HepG2 (cell line): ENCODE measurements around the gene YPEL3. TPM values are rescaled to one million over a fixed set of nuclear protein-coding genes. Genes with fewer than 3 reads are reported as not detected.

Experiments
- ZNF317 ChIP-seq: sonication (generic); formaldehyde crosslinking; IDR thresholded peaks from 2 replicates; pipeline ENCODE4 v1.5.0; 2020; ENCODE audit warnings: mild to moderate bottlenecking, missing genetic modification reagents
- polyA plus RNA-seq, 8 experiments: library from polyadenylated mRNA; depleted of rRNA in 3 of 8; stranded (reverse) in 7 of 8; unstranded in 1 of 8; fragments of >200 nt; fragmentation: Illumina TruSeq in 4 of 8; extraction: Trizol in 4 of 8; gene quantifications; 2 replicates each; pipeline versions ENCODE4 v1.2.1 to v1.2.3, GENCODE V29; 2011 to 2016; ENCODE audit warnings: low read depth in 4 of 8, missing spikeins in 1 of 8, mixed read lengths in 1 of 8; ENCODE audit not compliant: insufficient read depth in 1 of 8
- total RNA-seq, 5 experiments: library from RNA; depleted of rRNA; stranded (reverse); fragments of >200 nt; fragmentation: Illumina TruSeq; extraction: Trizol; gene quantifications; 2 replicates each; pipeline ENCODE4 v1.2.3, GENCODE V29; 2016; ENCODE audit warnings: low read depth in 1 of 5
- TF ChIP-seq, protein P1 (sequence below): sonication (generic); formaldehyde crosslinking; IDR thresholded peaks from 2 replicates; pipeline ENCODE4 v1.4.0; 2020; ENCODE audit warnings: mild to moderate bottlenecking, missing genetic modification reagents
- TF ChIP-seq, protein P2 (sequence below): sonication (generic); formaldehyde crosslinking; IDR thresholded peaks from 2 replicates; pipeline ENCODE4 v1.4.0; 2020; ENCODE audit warnings: missing genetic modification reagents
- TF ChIP-seq, protein P3 (sequence below): sonication (generic); formaldehyde crosslinking; IDR thresholded peaks from 2 replicates; pipeline ENCODE4 v1.9.0; 2022; ENCODE audit warnings: missing genetic modification reagents, mild to moderate bottlenecking, borderline replicate concordance

The YPEL3 gene
- total and polyA plus RNA-seq, 2 of the 13 experiments (the other 11 are each of a cell fraction or from before 2014, with no cell fraction given), result 5.4 to 47.0 TPM

DNA sequence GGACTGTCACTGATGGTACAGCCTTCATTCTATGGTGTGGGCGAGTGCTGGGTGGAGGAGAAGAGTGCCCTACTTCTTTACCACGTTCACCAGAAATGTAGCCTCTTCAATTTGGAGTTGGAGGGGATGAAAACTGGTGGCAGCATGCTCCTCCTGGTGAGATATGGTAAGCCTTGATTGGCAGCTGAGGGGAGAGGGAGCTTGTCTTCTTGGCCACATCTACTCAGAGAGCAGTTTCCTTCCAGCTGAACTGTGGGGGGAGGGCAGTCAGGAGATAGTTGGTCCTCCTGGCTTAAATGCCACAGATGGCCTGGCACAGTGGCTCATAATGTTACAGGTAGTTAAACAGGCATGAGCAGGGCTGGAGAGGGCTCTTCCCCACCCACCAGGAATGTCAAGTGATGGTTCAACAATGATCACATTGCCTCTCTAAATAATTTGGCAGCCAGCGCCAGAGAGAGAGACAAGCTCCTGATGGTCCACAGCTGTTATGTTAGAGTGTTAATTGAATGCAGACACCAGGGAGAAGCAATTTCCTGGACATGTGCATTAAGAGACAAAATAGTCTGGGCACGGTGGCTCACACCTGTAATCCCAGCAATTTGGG is 36.0 kb upstream of the YPEL3 start (continued):
- TF ChIP-seq, protein P1, sequence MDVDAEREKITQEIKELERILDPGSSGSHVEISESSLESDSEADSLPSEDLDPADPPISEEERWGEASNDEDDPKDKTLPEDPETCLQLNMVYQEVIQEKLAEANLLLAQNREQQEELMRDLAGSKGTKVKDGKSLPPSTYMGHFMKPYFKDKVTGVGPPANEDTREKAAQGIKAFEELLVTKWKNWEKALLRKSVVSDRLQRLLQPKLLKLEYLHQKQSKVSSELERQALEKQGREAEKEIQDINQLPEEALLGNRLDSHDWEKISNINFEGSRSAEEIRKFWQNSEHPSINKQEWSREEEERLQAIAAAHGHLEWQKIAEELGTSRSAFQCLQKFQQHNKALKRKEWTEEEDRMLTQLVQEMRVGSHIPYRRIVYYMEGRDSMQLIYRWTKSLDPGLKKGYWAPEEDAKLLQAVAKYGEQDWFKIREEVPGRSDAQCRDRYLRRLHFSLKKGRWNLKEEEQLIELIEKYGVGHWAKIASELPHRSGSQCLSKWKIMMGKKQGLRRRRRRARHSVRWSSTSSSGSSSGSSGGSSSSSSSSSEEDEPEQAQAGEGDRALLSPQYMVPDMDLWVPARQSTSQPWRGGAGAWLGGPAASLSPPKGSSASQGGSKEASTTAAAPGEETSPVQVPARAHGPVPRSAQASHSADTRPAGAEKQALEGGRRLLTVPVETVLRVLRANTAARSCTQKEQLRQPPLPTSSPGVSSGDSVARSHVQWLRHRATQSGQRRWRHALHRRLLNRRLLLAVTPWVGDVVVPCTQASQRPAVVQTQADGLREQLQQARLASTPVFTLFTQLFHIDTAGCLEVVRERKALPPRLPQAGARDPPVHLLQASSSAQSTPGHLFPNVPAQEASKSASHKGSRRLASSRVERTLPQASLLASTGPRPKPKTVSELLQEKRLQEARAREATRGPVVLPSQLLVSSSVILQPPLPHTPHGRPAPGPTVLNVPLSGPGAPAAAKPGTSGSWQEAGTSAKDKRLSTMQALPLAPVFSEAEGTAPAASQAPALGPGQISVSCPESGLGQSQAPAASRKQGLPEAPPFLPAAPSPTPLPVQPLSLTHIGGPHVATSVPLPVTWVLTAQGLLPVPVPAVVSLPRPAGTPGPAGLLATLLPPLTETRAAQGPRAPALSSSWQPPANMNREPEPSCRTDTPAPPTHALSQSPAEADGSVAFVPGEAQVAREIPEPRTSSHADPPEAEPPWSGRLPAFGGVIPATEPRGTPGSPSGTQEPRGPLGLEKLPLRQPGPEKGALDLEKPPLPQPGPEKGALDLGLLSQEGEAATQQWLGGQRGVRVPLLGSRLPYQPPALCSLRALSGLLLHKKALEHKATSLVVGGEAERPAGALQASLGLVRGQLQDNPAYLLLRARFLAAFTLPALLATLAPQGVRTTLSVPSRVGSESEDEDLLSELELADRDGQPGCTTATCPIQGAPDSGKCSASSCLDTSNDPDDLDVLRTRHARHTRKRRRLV (CRISPR knock-in tag), result no peak
- TF ChIP-seq ZNF317 (CRISPR knock-in tag), result 0 out of 2 replicates have a peak, but pooled peaks have one; percentile 22
- TF ChIP-seq, protein P2, sequence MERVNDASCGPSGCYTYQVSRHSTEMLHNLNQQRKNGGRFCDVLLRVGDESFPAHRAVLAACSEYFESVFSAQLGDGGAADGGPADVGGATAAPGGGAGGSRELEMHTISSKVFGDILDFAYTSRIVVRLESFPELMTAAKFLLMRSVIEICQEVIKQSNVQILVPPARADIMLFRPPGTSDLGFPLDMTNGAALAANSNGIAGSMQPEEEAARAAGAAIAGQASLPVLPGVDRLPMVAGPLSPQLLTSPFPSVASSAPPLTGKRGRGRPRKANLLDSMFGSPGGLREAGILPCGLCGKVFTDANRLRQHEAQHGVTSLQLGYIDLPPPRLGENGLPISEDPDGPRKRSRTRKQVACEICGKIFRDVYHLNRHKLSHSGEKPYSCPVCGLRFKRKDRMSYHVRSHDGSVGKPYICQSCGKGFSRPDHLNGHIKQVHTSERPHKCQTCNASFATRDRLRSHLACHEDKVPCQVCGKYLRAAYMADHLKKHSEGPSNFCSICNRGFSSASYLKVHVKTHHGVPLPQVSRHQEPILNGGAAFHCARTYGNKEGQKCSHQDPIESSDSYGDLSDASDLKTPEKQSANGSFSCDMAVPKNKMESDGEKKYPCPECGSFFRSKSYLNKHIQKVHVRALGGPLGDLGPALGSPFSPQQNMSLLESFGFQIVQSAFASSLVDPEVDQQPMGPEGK (CRISPR knock-in tag), result no peak
- TF ChIP-seq, protein P3, sequence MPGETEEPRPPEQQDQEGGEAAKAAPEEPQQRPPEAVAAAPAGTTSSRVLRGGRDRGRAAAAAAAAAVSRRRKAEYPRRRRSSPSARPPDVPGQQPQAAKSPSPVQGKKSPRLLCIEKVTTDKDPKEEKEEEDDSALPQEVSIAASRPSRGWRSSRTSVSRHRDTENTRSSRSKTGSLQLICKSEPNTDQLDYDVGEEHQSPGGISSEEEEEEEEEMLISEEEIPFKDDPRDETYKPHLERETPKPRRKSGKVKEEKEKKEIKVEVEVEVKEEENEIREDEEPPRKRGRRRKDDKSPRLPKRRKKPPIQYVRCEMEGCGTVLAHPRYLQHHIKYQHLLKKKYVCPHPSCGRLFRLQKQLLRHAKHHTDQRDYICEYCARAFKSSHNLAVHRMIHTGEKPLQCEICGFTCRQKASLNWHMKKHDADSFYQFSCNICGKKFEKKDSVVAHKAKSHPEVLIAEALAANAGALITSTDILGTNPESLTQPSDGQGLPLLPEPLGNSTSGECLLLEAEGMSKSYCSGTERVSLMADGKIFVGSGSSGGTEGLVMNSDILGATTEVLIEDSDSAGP (CRISPR knock-in tag), result 0 out of 2 replicates have a peak, but pooled peaks have one; percentile 39
